DND-41 (cell line): Measurements from ENCODE around the gene WDR49.

Experiments
- ATAC-seq: fragments of 200-7000 bp; cut with Tn5 transposase; 3 replicates; pipeline ENCODE4 v1.9.1; 2021; ENCODE audit warnings: low read depth; ENCODE audit not compliant: insufficient read depth
- DNase-seq: peaks from one replicate; pipeline ENCODE4 v3.0.0-alpha.2; 2020
- H2AFZ ChIP-seq: 2 replicates; pipeline ENCODE4 v1.6.0; 2012; ENCODE audit warnings: low read depth, low read length
- H3K27ac ChIP-seq: 2 replicates; pipeline ENCODE4 v1.5.1; 2012; ENCODE audit warnings: low read length, inconsistent platforms
- H3K27me3 ChIP-seq: fragments of 200-600 bp; sonication (generic); 2 replicates; pipeline ENCODE4 v1.6.0; 2012; ENCODE audit warnings: low read length, mild to moderate bottlenecking, inconsistent platforms; ENCODE audit not compliant: insufficient read depth, poor library complexity
- H3K36me3 ChIP-seq: 2 replicates; pipeline ENCODE4 v1.5.1; 2012; ENCODE audit warnings: low read length, inconsistent platforms; ENCODE audit not compliant: insufficient read depth
- H3K4me1 ChIP-seq: 2 replicates; pipeline ENCODE4 v1.5.1; 2012; ENCODE audit warnings: mild to moderate bottlenecking, low read length; ENCODE audit not compliant: insufficient read depth
- H3K4me2 ChIP-seq: 2 replicates; pipeline ENCODE4 v1.6.0; 2012; ENCODE audit warnings: mild to moderate bottlenecking, moderate library complexity, low read length, inconsistent platforms; ENCODE audit not compliant: insufficient read depth
- H3K4me3 ChIP-seq, 2 experiments: fragments of 200-600 bp in 1 of 2; shearing (Covaris generic) in 1 of 2; 2 replicates each; pipeline ENCODE4 v1.5.1; 2012 to 2016; ENCODE audit warnings: inconsistent platforms in 2 of 2, low read length in 2 of 2, mild to moderate bottlenecking in 2 of 2, low read depth in 1 of 2, moderate library complexity in 1 of 2
- H3K79me2 ChIP-seq: 2 replicates; pipeline ENCODE4 v1.6.0; 2012; ENCODE audit warnings: low read length, inconsistent platforms; ENCODE audit not compliant: insufficient read depth
- H3K9ac ChIP-seq: 2 replicates; pipeline ENCODE4 v1.6.0; 2012; ENCODE audit warnings: low read depth, mild to moderate bottlenecking, inconsistent platforms, low read length, moderate library complexity
- H3K9me3 ChIP-seq: 2 replicates; pipeline ENCODE4 v1.5.1; 2012; ENCODE audit warnings: low read length, moderate library complexity, mild to moderate bottlenecking, inconsistent platforms; ENCODE audit not compliant: insufficient read depth, severe bottlenecking
- H4K20me1 ChIP-seq: 2 replicates; pipeline ENCODE4 v1.6.0; 2012; ENCODE audit warnings: low read length; ENCODE audit not compliant: insufficient read depth
- CTCF ChIP-seq: IDR thresholded peaks from 2 replicates; pipeline ENCODE4 v1.5.1; 2012; ENCODE audit warnings: borderline replicate concordance, low read length, moderate library complexity, mild to moderate bottlenecking; ENCODE audit not compliant: poor library complexity, severe bottlenecking; ENCODE audit errors: extremely low read depth
- EZH2 ChIP-seq: IDR thresholded peaks from 3 replicates; pipeline ENCODE4 v1.6.1; 2012; ENCODE audit warnings: borderline replicate concordance, low read depth, mild to moderate bottlenecking, moderate library complexity, low read length, inconsistent platforms; ENCODE audit not compliant: severe bottlenecking

The WDR49 gene

GRCh38 chr3:167489571-167489970 lies 164.2 kb downstream of the WDR49 start:
- Histone ChIP-seq H4K20me1 (no peaks in the 10 kb centered on the region), H3K4me3 (no peak overlapping the region), H3K36me3 (no peaks in the 10 kb centered on the region), H3K9ac (no peak overlapping the region), H3K4me1 (no peaks in the 10 kb centered on the region), H3K27me3 (no peaks in the 10 kb centered on the region), H3K27ac (no peak overlapping the region), H3K4me2 (no peak overlapping the region), H3K9me3 (no peaks in the 10 kb centered on the region), H2AFZ (no peak overlapping the region), H3K79me2 (no peaks in the 10 kb centered on the region)
- DNase-seq: no peak
- ATAC-seq: no peak
- TF ChIP-seq CTCF (no peak), EZH2 (no peak)

- TF ChIP-seq CTCF: no peak
- no peak for TF ChIP-seq EZH2
- H3K27ac ChIP-seq: no peak overlapping the region
- H3K4me3 ChIP-seq: no peak overlapping the region
- H3K4me2 ChIP-seq: no peak overlapping the region
- no peaks in the 10 kb centered on the region for H3K27me3 ChIP-seq
- no peaks in the 10 kb centered on the region for H3K79me2 ChIP-seq
- no peaks in the 10 kb centered on the region for H3K4me1 ChIP-seq
- H3K9me3 ChIP-seq: no peaks in the 10 kb centered on the region
- no peak for ATAC-seq
- no peaks in the 10 kb centered on the region for H4K20me1 ChIP-seq
- no peaks in the 10 kb centered on the region for H3K36me3 ChIP-seq
- H3K9ac ChIP-seq: no peak overlapping the region
- H2AFZ ChIP-seq: no peak overlapping the region
- no peak for DNase-seq
Observed at GRCh38 chr3:167487556-167487955, 166.2 kb downstream of the WDR49 start.

GRCh38 chr3:167484551-167484950 lies 169.2 kb downstream of the WDR49 start:
- Histone ChIP-seq H2AFZ (no peak overlapping the region), H3K79me2 (no peaks in the 10 kb centered on the region), H3K36me3 (no peaks in the 10 kb centered on the region), H3K9me3 (no peaks in the 10 kb centered on the region), H3K4me1 (no peaks in the 10 kb centered on the region), H3K9ac (no peak overlapping the region), H3K4me3 (no peak overlapping the region), H3K27ac (no peak overlapping the region), H3K27me3 (no peaks in the 10 kb centered on the region), H4K20me1 (no peaks in the 10 kb centered on the region), H3K4me2 (no peak overlapping the region)
- TF ChIP-seq CTCF (no peak), EZH2 (no peak)
- DNase-seq (no peak), ATAC-seq (no peak)

GRCh38 chr3:167483708-167484475 lies 169.8 kb downstream of the WDR49 start:
- H3K9ac ChIP-seq: no peak overlapping the region
- no peak for ATAC-seq
- no peak overlapping the region for H2AFZ ChIP-seq
- H3K79me2 ChIP-seq: no peaks in the 10 kb centered on the region
- H3K36me3 ChIP-seq: no peaks in the 10 kb centered on the region
- no peaks in the 10 kb centered on the region for H4K20me1 ChIP-seq
- no peaks in the 10 kb centered on the region for H3K4me1 ChIP-seq
- no peak for DNase-seq
- H3K4me3 ChIP-seq: no peak overlapping the region
- H3K9me3 ChIP-seq: no peaks in the 10 kb centered on the region
- TF ChIP-seq EZH2 (no peak), CTCF (no peak)
- no peak overlapping the region for H3K4me2 ChIP-seq
- no peaks in the 10 kb centered on the region for H3K27me3 ChIP-seq
- no peak overlapping the region for H3K27ac ChIP-seq
